Measurements from ENCODE around the gene C20orf144. TPM values are rescaled to one million over a fixed set of nuclear protein-coding genes. Genes with fewer than 3 reads are reported as not detected.
A peak's percentile ranks its signal among the peaks of the same experiment; 100 is the strongest.

C20orf144 gene
- total and polyA plus RNA-seq, 8 donors = 0.19 to 0.31 TPM; not detected in 6

GRCh38 chr20:33650753-33651561 lies 11.2 kb upstream of the C20orf144 start:
- Histone ChIP-seq H3K27me3 (no peaks in the 10 kb centered on the region), H3K36me3 (peaks cover 0 to 6% (median 3%) of the 10 kb centered on the region in 4 donors), H3K9me3 (no peaks in the 10 kb centered on the region), H3K4me3 (no peak overlapping the region), H3K4me1 (peaks cover 65 to 83% (median 75%) of the 10 kb centered on the region in 4 donors), H3K27ac (peak overlapping the region; percentile 15 to 79 (median 59))
- 55 to 73% (median 61%) methylated on average over 10 of the region's 10 CpGs for WGBS, 5 donors
- intact Hi-C loops (cut with DNase I; ENCODE audit: low total_unique reads) = no loop called here
- TF ChIP-seq EP300 (IDR thresholded peaks at IDR 0.05) = no peak
- TF ChIP-seq CTCF (IDR thresholded peaks at IDR 0.05) = no peak
- no peak for TF ChIP-seq POLR2A (IDR thresholded peaks at IDR 0.05)
- TF ChIP-seq POLR2AphosphoS5 (IDR thresholded peaks at IDR 0.05) = no peak
- DNase-seq = peak; percentile 68 to 85

GRCh38 chr20:33651562-33652048 lies 10.5 kb upstream of the C20orf144 start:
- Histone ChIP-seq H3K4me1 (peaks cover 63 to 79% (median 71%) of the 10 kb centered on the region in 4 donors), H3K4me3 (no peak overlapping the region)

GRCh38 chr20:33653218-33653899 lies 8.8 kb upstream of the C20orf144 start:
- Histone ChIP-seq H3K4me1 (peaks cover 45 to 61% (median 57%) of the 10 kb centered on the region in 4 donors), H3K27me3 (no peaks in the 10 kb centered on the region), H3K9me3 (no peaks in the 10 kb centered on the region), H3K36me3 (peaks cover 4 to 25% (median 21%) of the 10 kb centered on the region in 4 donors), H3K27ac (peak overlapping the region; percentile 65 to 80 (median 70)), H3K4me3 (peak overlapping the region in 3 of 4 donors; percentile 7 to 17 (median 10))
- TF ChIP-seq POLR2A (IDR thresholded peaks at IDR 0.05) (no peak), POLR2AphosphoS5 (IDR thresholded peaks at IDR 0.05) (peak in 2 of 3 donors; percentile 41 to 47), CTCF (IDR thresholded peaks at IDR 0.05) (peak in 6 of 7 experiments; percentile 5 to 79 (median 72))
- peak; percentile 71 to 91 for DNase-seq
- intact Hi-C loops (cut with DNase I; ENCODE audit: low total_unique reads) = no loop called here
- WGBS, 5 donors = 21 to 30% (median 27%) methylated on average over 15 to 16 of the region's 16 CpGs

More at GRCh38 chr20:33651562-33652048, 10.5 kb upstream of the C20orf144 start:
- Histone ChIP-seq H3K27ac (peak overlapping the region; percentile 15 to 79 (median 59)), H3K9me3 (no peaks in the 10 kb centered on the region), H3K36me3 (peaks cover 0 to 7% (median 3%) of the 10 kb centered on the region in 4 donors), H3K27me3 (no peaks in the 10 kb centered on the region)
- WGBS, 5 donors = 27 to 60% (median 46%) methylated on average over 13 of the region's 13 CpGs
- intact Hi-C loops (cut with DNase I; ENCODE audit: low total_unique reads) = no loop called here
- TF ChIP-seq POLR2A (IDR thresholded peaks at IDR 0.05) (no peak), EP300 (IDR thresholded peaks at IDR 0.05) (no peak)
- DNase-seq = peak in 1 of 2 donors; percentile 56

- no peak for TF ChIP-seq POLR2A (IDR thresholded peaks at IDR 0.05)
- peak in 2 of 3 donors; percentile 37 to 72 for TF ChIP-seq POLR2AphosphoS5 (IDR thresholded peaks at IDR 0.05)
- TF ChIP-seq CTCF (IDR thresholded peaks at IDR 0.05) = no peak
- no peak for TF ChIP-seq EP300 (IDR thresholded peaks at IDR 0.05)
- Histone ChIP-seq H3K36me3 (peaks cover 11 to 32% (median 28%) of the 10 kb centered on the region in 4 donors), H3K4me1 (peaks cover 39 to 54% (median 50%) of the 10 kb centered on the region in 4 donors), H3K27ac (peak overlapping the region; percentile 65 to 80 (median 70)), H3K27me3 (no peaks in the 10 kb centered on the region), H3K9me3 (no peaks in the 10 kb centered on the region), H3K4me3 (no peak overlapping the region)
- WGBS, 5 donors = 39 to 75% (median 58%) methylated on average over 4 to 11 of the region's 11 CpGs
- peak; percentile 94 to 95 for DNase-seq
- intact Hi-C loops (cut with DNase I; ENCODE audit: low total_unique reads) = no loop called here
Measured at GRCh38 chr20:33653900-33654596, 8.1 kb upstream of the C20orf144 start.
